GM12878 (cell line): ENCODE results near the gene SCRN3. TPM values are rescaled to one million over a fixed set of nuclear protein-coding genes. Genes with fewer than 3 reads are reported as not detected.

Experiments
- ATAC-seq: fragments of 200-7000 bp; cut with Tn5 transposase; 3 replicates; pipeline ENCODE4 v1.9.1; 2020; ENCODE audit warnings: mild to moderate bottlenecking, moderate library complexity
- BruUV-seq: library from RNA; stranded (reverse); fragments of 400-500 nt; replicated peaks from 2 replicates; lab custom pipeline; 2021; lab: Mats Ljungman, UMichigan
- CTCF ChIA-PET: fragments of 300-600 bp; sonication (Branson Sonifier 250); formaldehyde crosslinking; extraction: SDS; loops from one replicate; lab custom pipeline; 2021; ENCODE audit warnings: inconsistent platforms; lab: Yijun Ruan, JAX
- POLR2A ChIA-PET: fragments of 350-600 bp; formaldehyde crosslinking; extraction: SDS; loops from one replicate; lab custom pipeline; 2021; ENCODE audit warnings: inconsistent platforms; lab: Charles Lee
- RAD21 ChIA-PET: fragments of 300-600 bp; sonication (Branson Sonifier 250); formaldehyde crosslinking; loops from one replicate; lab custom pipeline; 2023; ENCODE audit warnings: antibody characterized with exemption; ENCODE audit not compliant: unreplicated experiment; lab: Charles Lee
- SMC1A ChIA-PET: fragments of 300-600 bp; sonication (Branson Sonifier 250); formaldehyde crosslinking; loops from one replicate; lab custom pipeline; 2023; ENCODE audit not compliant: unreplicated experiment, uncharacterized antibody; lab: Charles Lee
- DNase-seq: peaks from one replicate; pipeline ENCODE4 v3.0.0-alpha.2; 2011; ENCODE audit warnings: low read depth, low spot score
- FAIRE-seq: peaks from 3 replicates; lab custom pipeline; 2011; peaks lifted over from hg19 to GRCh38; lab: Jason Lieb, UNC
- H2AFZ ChIP-seq: 2 replicates; pipeline ENCODE4 v1.6.0; 2011; ENCODE audit warnings: low read depth, low read length, control low read depth; ENCODE audit not compliant: control insufficient read depth
- H3K27ac ChIP-seq: 2 replicates; pipeline ENCODE4 v1.5.1; 2011; ENCODE audit warnings: control low read depth; ENCODE audit not compliant: control insufficient read depth, insufficient read depth
- H3K27me3 ChIP-seq, 2 experiments: replicated peaks in 1 of 2; 2 replicates each; pipeline versions ENCODE4 v1.6.0 to v1.6.1; 2011; ENCODE audit warnings: low read length in 1 of 2; ENCODE audit not compliant: control insufficient read depth in 2 of 2, insufficient read depth in 2 of 2
- H3K36me3 ChIP-seq, 2 experiments: 2 replicates each; pipeline ENCODE4 v1.5.1; 2011; ENCODE audit warnings: low read length in 1 of 2; ENCODE audit not compliant: control insufficient read depth in 2 of 2, insufficient read depth in 2 of 2
- H3K4me1 ChIP-seq: 2 replicates; pipeline ENCODE4 v1.6.1; 2011; ENCODE audit warnings: mild to moderate bottlenecking, low read length, moderate library complexity, mixed read lengths; ENCODE audit not compliant: control insufficient read depth, insufficient read depth
- H3K4me2 ChIP-seq: 2 replicates; pipeline ENCODE4 v1.6.0; 2011; ENCODE audit warnings: control low read depth; ENCODE audit not compliant: control insufficient read depth, insufficient read depth
- H3K4me3 ChIP-seq: fragments of 200-600 bp; sonication (generic); 2 replicates; pipeline ENCODE4 v1.5.1; 2016
- H3K79me2 ChIP-seq: 2 replicates; pipeline ENCODE4 v1.6.0; 2011; ENCODE audit warnings: low read length; ENCODE audit not compliant: control insufficient read depth, insufficient read depth
- H3K9ac ChIP-seq: 2 replicates; pipeline ENCODE4 v1.8.0; 2011; ENCODE audit warnings: low read length, control low read depth, mixed read lengths; ENCODE audit not compliant: control insufficient read depth, insufficient read depth
- H3K9me3 ChIP-seq: replicated peaks from 3 replicates; pipeline ENCODE4 v1.5.1; 2011; ENCODE audit warnings: mild to moderate bottlenecking, low read length; ENCODE audit not compliant: control insufficient read depth, insufficient read depth
- H4K20me1 ChIP-seq: 2 replicates; pipeline ENCODE4 v1.6.0; 2011; ENCODE audit not compliant: control insufficient read depth, insufficient read depth
- CBFB ChIP-seq: IDR thresholded peaks from 2 replicates; pipeline ENCODE4 v1.6.1; 2016; ENCODE audit warnings: antibody characterized with exemption, low read depth
- MTA2 ChIP-seq: fragments of 450-650 bp; IDR thresholded peaks from 2 replicates; pipeline ENCODE4 v1.6.1; 2016; ENCODE audit warnings: low read depth, mild to moderate bottlenecking, moderate library complexity
- NFIC ChIP-seq: IDR thresholded peaks from 2 replicates; pipeline ENCODE4 v1.6.1; 2012; ENCODE audit warnings: low read depth, mild to moderate bottlenecking, inconsistent platforms, low read length, moderate library complexity
- NFYA ChIP-seq: IDR thresholded peaks from 2 replicates; pipeline ENCODE4 v1.6.1; 2011; ENCODE audit warnings: low read depth, mild to moderate bottlenecking, low read length, improper control_type of control experiment, borderline replicate concordance
- PML ChIP-seq: IDR thresholded peaks from 2 replicates; pipeline ENCODE4 v1.6.1; 2012; ENCODE audit warnings: low read length, inconsistent platforms
- PRDM15 ChIP-seq: fragments of 450-650 bp; formaldehyde crosslinking; IDR thresholded peaks from 2 replicates; pipeline ENCODE4 v1.4.0; 2020; ENCODE audit warnings: mild to moderate bottlenecking, moderate library complexity
- SRF ChIP-seq, 2 experiments: IDR thresholded peaks; 2 replicates each; pipeline ENCODE4 v1.6.1; 2011; ENCODE audit warnings: low read depth in 2 of 2, low read length in 2 of 2, mild to moderate bottlenecking in 1 of 2, moderate library complexity in 1 of 2
- WGBS: methylation state at CpG from one replicate; pipeline ENCODE4 v1.1.6; 2016; ENCODE audit warnings: low lambda C conversion rate; ENCODE audit not compliant: insufficient replicate concordance, insufficient coverage; ENCODE audit errors: missing lambda C conversion rate; 5-methylcytosine and 5-hydroxymethylcytosine counted together
- in situ Hi-C: fragments of 300-500 bp; cut with MboI; formaldehyde crosslinking; loops from 9 replicates; pipeline ENCODE4 v1.14.3; 2018; ENCODE audit warnings: mixed read lengths
- intact Hi-C: fragments of 100-400 bp; cut with micrococcal nuclease; formaldehyde crosslinking; loops from one replicate; pipeline ENCODE4 v1.14.2; 2022; ENCODE audit not compliant: unreplicated experiment
- polyA plus RNA-seq, 11 experiments: library from polyadenylated mRNA; depleted of rRNA in 4 of 11; unstranded in 6 of 11; stranded (reverse) in 5 of 11; fragments of >200 nt; fragmentation: Nextera tagmentation in 4 of 11; fragmentation: Illumina TruSeq in 1 of 11; extraction: Ambion mirVana in 4 of 11; extraction: Trizol in 1 of 11; gene quantifications; 1 replicate in 1 of 11; 2 replicates in 10 of 11; pipeline versions ENCODE4 v1.2.1 to v1.2.3, GENCODE V29; 2011 to 2016; ENCODE audit warnings: inconsistent platforms in 2 of 11, missing spikeins in 2 of 11, low read depth in 1 of 11
- total RNA-seq, 4 experiments: library from RNA; depleted of rRNA in 3 of 4; stranded (reverse); fragments of >200 nt in 3 of 4; fragmentation: Illumina TruSeq in 1 of 4; extraction: Trizol in 1 of 4; gene quantifications; 2 replicates each; pipeline versions ENCODE4 v1.2.1 to v1.2.3, GENCODE V29; 2013 to 2021
- TF ChIP-seq, protein P1 (sequence below): IDR thresholded peaks from 2 replicates; pipeline ENCODE4 v1.6.1; 2011; ENCODE audit warnings: low read depth, mild to moderate bottlenecking, low read length, moderate library complexity, borderline replicate concordance; ENCODE audit errors: extremely low read depth

Gene SCRN3
- total and polyA plus RNA-seq, 10 of the 15 experiments (the other 5 are each of a cell fraction or from before 2014, with no cell fraction given), result 5.7 to 16.0 (median 13.0) TPM

DNA sequence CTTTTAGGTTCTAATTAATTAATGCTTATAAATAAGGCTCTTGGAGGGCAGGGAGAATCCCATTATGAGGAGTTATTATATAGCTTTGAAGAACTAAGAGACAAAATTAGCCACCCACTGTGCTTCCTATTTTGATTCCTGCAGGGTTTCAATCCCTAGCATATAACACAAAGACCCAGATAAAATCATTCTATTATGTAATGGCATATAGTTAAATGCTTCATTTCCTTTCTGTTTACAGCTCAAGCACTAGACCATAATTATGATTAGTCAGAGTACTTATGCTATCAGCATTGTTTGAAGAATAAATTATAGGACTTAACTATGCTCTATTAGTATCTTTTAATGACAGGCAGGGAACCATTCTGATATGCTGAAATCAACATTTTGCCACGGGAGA is 82.2 kb downstream of the SCRN3 start:
- in situ Hi-C loops, result no loop called here
- SMC1A ChIA-PET, result interaction anchor here (1.1 to 7.0 kb wide), 2 partner anchors 16 to 126 kb away, joined by 3 to 52 read pairs; no protein-coding TSS in a partner anchor

More for the DNA sequence above, 82.2 kb downstream of the SCRN3 start:
- no peak for DNase-seq
- Histone ChIP-seq H3K79me2 (no peaks in the 10 kb centered on the region), H3K9ac (no peak overlapping the region), H3K4me1 (no peaks in the 10 kb centered on the region), H3K27me3 (no peaks in the 10 kb centered on the region; a peak in 1 of 4 replicates), H3K27ac (no peak overlapping the region), H3K9me3 (no peaks in the 10 kb centered on the region), H3K4me2 (no peak overlapping the region), H3K36me3 (no peaks in the 10 kb centered on the region), H2AFZ (no peak overlapping the region), H3K4me3 (no peak overlapping the region), H4K20me1 (no peaks in the 10 kb centered on the region)
- ATAC-seq, result no peak
- FAIRE-seq, result no peak
- intact Hi-C loops, result no loop called here
- RAD21 ChIA-PET, result no interaction called here
- BruUV-seq, result no TSS peak
- TF ChIP-seq NFYA (no peak), NFIC (no peak), CBFB (no peak), PML (no peak), SRF (IDR thresholded peaks at IDR 0.05; ENCODE audit: low read depth in 2 of 2, low read length in 2 of 2) (no peak), MTA2 (no peak), PRDM15 (CRISPR knock-in tag) (no peak)
- TF ChIP-seq, protein P1, sequence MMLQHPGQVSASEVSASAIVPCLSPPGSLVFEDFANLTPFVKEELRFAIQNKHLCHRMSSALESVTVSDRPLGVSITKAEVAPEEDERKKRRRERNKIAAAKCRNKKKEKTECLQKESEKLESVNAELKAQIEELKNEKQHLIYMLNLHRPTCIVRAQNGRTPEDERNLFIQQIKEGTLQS, result no peak
- POLR2A ChIA-PET, result no interaction called here
- CTCF ChIA-PET, result interaction anchor here (1.3 to 1.8 kb wide), 3 partner anchors 14 to 123 kb away, joined by 3 to 5 read pairs (median 3); no protein-coding TSS in a partner anchor
- 89% methylated on average over 1 of the region's 1 CpG for WGBS

Other genes with a start within 250 kb of the SCRN3 start
- 107 and 132 TPM in 2 replicates for gene OLA1, start 147.2 kb upstream of the SCRN3 start, total RNA-seq (2014; rRNA removed)
- 147 and 154 TPM in 2 replicates for gene OLA1, start 147.2 kb upstream of the SCRN3 start, total RNA-seq (2014; rRNA removed; fragmentation: Illumina TruSeq; extraction: Trizol)
- 123 and 124 TPM in 2 replicates for gene OLA1, start 147.2 kb upstream of the SCRN3 start, total RNA-seq (2021)
- 139 and 259 TPM in 2 replicates for gene OLA1, start 147.2 kb upstream of the SCRN3 start, polyA plus RNA-seq (2011; rRNA removed)
- gene OLA1, start 147.2 kb upstream of the SCRN3 start, polyA plus RNA-seq (2014; fragmentation: Illumina TruSeq; extraction: Trizol), result 210 and 243 TPM in 2 replicates
- gene OLA1, start 147.2 kb upstream of the SCRN3 start, polyA plus RNA-seq (2014; fragmentation: Nextera tagmentation; extraction: Ambion mirVana), result 100 to 1,000 TPM; 131 to 141 TPM
- 144 and 146 TPM in 2 replicates for gene OLA1, start 147.2 kb upstream of the SCRN3 start, polyA plus RNA-seq (2014; rRNA removed)
- gene OLA1, start 147.2 kb upstream of the SCRN3 start, polyA plus RNA-seq (2016; fragmentation: Nextera tagmentation; extraction: Ambion mirVana), result 100 to 1,000 TPM; 218 to 238 TPM
- gene SP9, start 60.8 kb upstream of the SCRN3 start, total RNA-seq (2014; rRNA removed), result not detected in 2 replicates
- not detected in 2 replicates for gene SP9, start 60.8 kb upstream of the SCRN3 start, total RNA-seq (2014; rRNA removed; fragmentation: Illumina TruSeq; extraction: Trizol)
- not detected in 2 replicates for gene SP9, start 60.8 kb upstream of the SCRN3 start, total RNA-seq (2021)
- gene SP9, start 60.8 kb upstream of the SCRN3 start, polyA plus RNA-seq (2011; rRNA removed), result not detected in 2 replicates
- gene SP9, start 60.8 kb upstream of the SCRN3 start, polyA plus RNA-seq (2014; fragmentation: Illumina TruSeq; extraction: Trizol), result not detected in 2 replicates
- not detected for gene SP9, start 60.8 kb upstream of the SCRN3 start, polyA plus RNA-seq (2014; fragmentation: Nextera tagmentation; extraction: Ambion mirVana)
- not detected in 2 replicates for gene SP9, start 60.8 kb upstream of the SCRN3 start, polyA plus RNA-seq (2014; rRNA removed)
- not detected for gene SP9, start 60.8 kb upstream of the SCRN3 start, polyA plus RNA-seq (2016; fragmentation: Nextera tagmentation; extraction: Ambion mirVana)
- 1.5 and 2.0 TPM in 2 replicates for gene GPR155, start 91.3 kb downstream of the SCRN3 start, total RNA-seq (2014; rRNA removed)
- 1.8 and 2.0 TPM in 2 replicates for gene GPR155, start 91.3 kb downstream of the SCRN3 start, total RNA-seq (2014; rRNA removed; fragmentation: Illumina TruSeq; extraction: Trizol)
- gene GPR155, start 91.3 kb downstream of the SCRN3 start, total RNA-seq (2021), result 1.6 and 3.0 TPM in 2 replicates
- 1.8 and 2.7 TPM in 2 replicates for gene GPR155, start 91.3 kb downstream of the SCRN3 start, polyA plus RNA-seq (2011; rRNA removed)
- gene GPR155, start 91.3 kb downstream of the SCRN3 start, polyA plus RNA-seq (2014; fragmentation: Illumina TruSeq; extraction: Trizol), result 1.7 and 2.3 TPM in 2 replicates
- gene GPR155, start 91.3 kb downstream of the SCRN3 start, polyA plus RNA-seq (2014; fragmentation: Nextera tagmentation; extraction: Ambion mirVana), result under 1 TPM; 0.64 to 0.82 TPM
- gene GPR155, start 91.3 kb downstream of the SCRN3 start, polyA plus RNA-seq (2014; rRNA removed), result 1.4 TPM in 2 replicates
- gene GPR155, start 91.3 kb downstream of the SCRN3 start, polyA plus RNA-seq (2016; fragmentation: Nextera tagmentation; extraction: Ambion mirVana), result 1 to 10 TPM in 1 of 2 experiments, under 1 TPM in 1; 0.53 to 1.1 TPM
- gene WIPF1, start 202.1 kb downstream of the SCRN3 start, total RNA-seq (2014; rRNA removed), result 23.9 and 25.2 TPM in 2 replicates
- gene WIPF1, start 202.1 kb downstream of the SCRN3 start, total RNA-seq (2014; rRNA removed; fragmentation: Illumina TruSeq; extraction: Trizol), result 52.1 and 57.1 TPM in 2 replicates
- gene WIPF1, start 202.1 kb downstream of the SCRN3 start, total RNA-seq (2021), result 135 and 141 TPM in 2 replicates
- 96.8 and 110 TPM in 2 replicates for gene WIPF1, start 202.1 kb downstream of the SCRN3 start, polyA plus RNA-seq (2011; rRNA removed)
- 185 and 188 TPM in 2 replicates for gene WIPF1, start 202.1 kb downstream of the SCRN3 start, polyA plus RNA-seq (2014; fragmentation: Illumina TruSeq; extraction: Trizol)
- gene WIPF1, start 202.1 kb downstream of the SCRN3 start, polyA plus RNA-seq (2014; fragmentation: Nextera tagmentation; extraction: Ambion mirVana), result 10 to 100 TPM; 23.1 to 28.6 TPM
- gene WIPF1, start 202.1 kb downstream of the SCRN3 start, polyA plus RNA-seq (2014; rRNA removed), result 66.7 and 68.8 TPM in 2 replicates
- 10 to 100 TPM; 71.2 to 77.5 TPM for gene WIPF1, start 202.1 kb downstream of the SCRN3 start, polyA plus RNA-seq (2016; fragmentation: Nextera tagmentation; extraction: Ambion mirVana)